GM12872 (cell line): ENCODE results near the gene SNX6.

ENCODE experiments used
- CTCF ChIP-seq: IDR thresholded peaks from 3 replicates; pipeline ENCODE4 v1.5.1; 2011; ENCODE audit warnings: low read depth, mild to moderate bottlenecking, low read length, moderate library complexity; ENCODE audit not compliant: insufficient read depth

The SNX6 gene

GRCh38 chr14:34646570-34647255 lies 16.8 kb upstream of the SNX6 start:
- no peak for TF ChIP-seq CTCF

GRCh38 chr14:34643361-34643760 lies 13.4 kb upstream of the SNX6 start:
- no peak for TF ChIP-seq CTCF

GRCh38 chr14:34642595-34642994 lies 12.6 kb upstream of the SNX6 start:
- no peak for TF ChIP-seq CTCF

- TF ChIP-seq CTCF = no peak
Measured at GRCh38 chr14:34640826-34641225, 10.9 kb upstream of the SNX6 start.

GRCh38 chr14:34633742-34634141 lies 3.8 kb upstream of the SNX6 start:
- TF ChIP-seq CTCF = no peak

GRCh38 chr14:34632411-34632978 lies 2.5 kb upstream of the SNX6 start:
- TF ChIP-seq CTCF = no peak

- TF ChIP-seq CTCF = no peak
Measured at GRCh38 chr14:34629344-34629656, 648 bp downstream of the SNX6 start.
